ENCODE measurements around the gene KLHL42.
"Not testable (repeated sequence)": the region's sequence is repeated elsewhere in the genome, so short reads cannot be mapped to it uniquely, and the experiment has no call there.

KLHL42 gene

DNA sequence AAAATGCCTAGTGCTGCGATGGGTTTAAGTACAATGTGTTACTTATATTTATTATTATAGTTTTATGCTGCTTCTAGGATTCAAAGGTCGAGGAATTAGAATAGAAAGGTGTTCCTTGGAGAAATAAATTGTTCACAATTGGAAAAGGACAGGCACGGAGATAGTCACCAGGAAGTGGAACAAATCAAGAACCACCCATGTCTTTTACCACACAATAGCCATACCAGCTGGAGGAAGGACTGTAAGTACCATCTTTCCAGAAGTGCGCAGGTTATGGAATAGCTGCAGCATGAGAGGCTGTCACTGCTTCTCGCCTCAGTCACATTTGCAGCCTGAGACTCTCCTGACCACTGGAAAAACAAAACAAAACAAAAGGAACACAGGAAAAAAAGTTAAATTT is 40.5 kb downstream of the KLHL42 start:
- H3K27me3 Mint-ChIP-seq: peaks cover 8% of the 10 kb centered on the region
- H3K9me3 Mint-ChIP-seq (ENCODE audit: low read depth): no peaks in the 10 kb centered on the region
- peaks cover 28% of the 10 kb centered on the region for H3K4me1 Mint-ChIP-seq (ENCODE audit: low read depth)

DNA sequence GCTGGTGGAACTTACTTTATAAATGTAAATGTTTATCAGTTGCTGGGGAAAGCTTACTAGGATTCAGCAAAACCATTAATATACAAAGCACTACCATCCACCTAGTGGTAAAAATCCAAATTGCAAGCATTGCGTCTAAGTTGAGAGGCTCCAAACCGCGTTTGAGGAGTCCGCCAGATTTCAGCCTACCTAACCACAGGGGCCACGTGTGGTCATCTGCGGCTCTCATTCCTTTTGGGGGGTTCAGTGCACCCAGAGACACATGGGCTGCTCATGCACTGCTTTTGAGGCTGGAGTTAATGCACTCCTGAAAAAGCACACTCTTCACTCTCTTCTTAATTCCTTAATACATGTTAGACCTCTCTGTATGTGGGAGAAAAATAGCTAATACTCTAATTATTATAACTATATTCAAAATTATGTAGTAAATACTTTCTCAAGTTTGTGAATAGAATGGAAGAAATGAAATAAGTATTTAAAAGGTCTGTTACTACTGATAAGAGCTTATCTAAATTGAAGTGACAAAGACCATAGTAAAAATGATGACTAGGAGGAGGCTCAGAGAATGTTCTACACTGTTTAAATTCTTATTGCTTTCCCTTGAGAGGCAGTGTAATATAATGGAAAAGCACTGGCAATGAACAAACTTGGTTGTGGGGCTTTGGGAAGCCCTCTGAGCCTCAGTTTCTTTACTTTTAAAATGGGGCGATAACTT is 41.4 kb downstream of the KLHL42 start:
- peak overlapping the region; percentile 20 for H3K4me3 Mint-ChIP-seq
- H3K9me3 Mint-ChIP-seq (ENCODE audit: low read depth): no peaks in the 10 kb centered on the region
- H3K27me3 Mint-ChIP-seq: peaks cover 8% of the 10 kb centered on the region
- no peaks in the 10 kb centered on the region for H3K36me3 Mint-ChIP-seq
- peak overlapping the region; percentile 90 for H3K27ac Mint-ChIP-seq
- peaks cover 30% of the 10 kb centered on the region for H3K4me1 Mint-ChIP-seq (ENCODE audit: low read depth)

More for the DNA sequence above, 40.5 kb downstream of the KLHL42 start:
- Mint-ChIP-seq H3K4me3 (no peak overlapping the region), H3K27ac (no peak overlapping the region), H3K36me3 (no peaks in the 10 kb centered on the region)

DNA sequence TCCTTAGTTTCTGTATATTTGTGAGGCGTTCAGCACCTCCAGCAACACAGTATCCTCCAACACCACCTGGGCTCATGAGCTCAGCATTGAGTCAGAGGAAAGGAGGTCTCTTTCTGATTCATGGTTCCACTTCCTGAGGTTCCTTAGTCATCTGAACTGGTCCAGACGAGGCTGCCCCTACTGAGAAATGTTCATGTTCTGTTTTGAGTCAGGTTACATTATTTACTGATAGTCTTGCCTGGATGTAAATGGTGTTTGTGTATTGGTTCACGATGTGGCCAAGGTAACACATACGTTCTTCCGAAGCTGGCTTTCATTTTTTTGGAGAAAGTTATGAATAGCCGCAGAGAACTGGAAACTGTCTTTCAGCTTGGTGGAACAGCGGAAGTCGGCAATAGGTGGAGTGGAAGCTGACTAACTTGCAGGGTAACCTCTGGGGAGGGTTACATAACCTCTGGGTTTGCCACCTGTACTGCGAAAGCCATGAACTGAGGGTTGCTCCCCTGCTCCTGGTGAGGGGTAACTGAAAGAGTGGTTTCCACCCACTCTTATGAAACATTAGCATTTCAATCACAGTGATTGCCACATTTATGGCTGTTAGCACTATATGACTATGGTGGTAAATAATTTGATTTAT is 42.2 kb downstream of the KLHL42 start:
- H3K27me3 Mint-ChIP-seq: peaks cover 8% of the 10 kb centered on the region
- peak overlapping the region; percentile 90 for H3K27ac Mint-ChIP-seq
- H3K36me3 Mint-ChIP-seq: no peaks in the 10 kb centered on the region
- peak overlapping the region; percentile 27 for H3K4me3 Mint-ChIP-seq
- no peaks in the 10 kb centered on the region for H3K9me3 Mint-ChIP-seq (ENCODE audit: low read depth)
- peaks cover 30% of the 10 kb centered on the region for H3K4me1 Mint-ChIP-seq (ENCODE audit: low read depth)

DNA sequence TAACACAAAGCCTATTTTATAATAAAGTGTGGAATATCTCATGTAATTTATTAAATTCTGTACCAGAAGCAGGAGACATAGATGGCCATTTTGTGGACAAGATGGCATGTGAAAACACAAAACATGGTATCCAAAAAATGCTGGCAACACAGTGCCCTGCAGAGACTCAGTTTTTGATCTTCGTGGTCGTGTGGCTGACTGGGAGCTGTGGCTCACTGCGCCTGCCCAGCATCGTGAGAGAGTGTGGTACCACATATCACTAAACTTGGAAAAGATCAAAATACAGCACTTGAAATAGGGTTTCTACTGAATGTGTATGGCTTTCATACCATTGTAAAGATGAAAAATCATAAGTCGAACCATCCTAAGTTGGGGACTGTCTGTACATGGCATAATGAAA is 43.0 kb downstream of the KLHL42 start:
- Mint-ChIP-seq H3K36me3 (no peaks in the 10 kb centered on the region), H3K27ac (no peak overlapping the region), H3K27me3 (peaks cover 10% of the 10 kb centered on the region), H3K4me3 (no peak overlapping the region), H3K9me3 (ENCODE audit: low read depth) (no peaks in the 10 kb centered on the region), H3K4me1 (ENCODE audit: low read depth) (peaks cover 30% of the 10 kb centered on the region)

DNA sequence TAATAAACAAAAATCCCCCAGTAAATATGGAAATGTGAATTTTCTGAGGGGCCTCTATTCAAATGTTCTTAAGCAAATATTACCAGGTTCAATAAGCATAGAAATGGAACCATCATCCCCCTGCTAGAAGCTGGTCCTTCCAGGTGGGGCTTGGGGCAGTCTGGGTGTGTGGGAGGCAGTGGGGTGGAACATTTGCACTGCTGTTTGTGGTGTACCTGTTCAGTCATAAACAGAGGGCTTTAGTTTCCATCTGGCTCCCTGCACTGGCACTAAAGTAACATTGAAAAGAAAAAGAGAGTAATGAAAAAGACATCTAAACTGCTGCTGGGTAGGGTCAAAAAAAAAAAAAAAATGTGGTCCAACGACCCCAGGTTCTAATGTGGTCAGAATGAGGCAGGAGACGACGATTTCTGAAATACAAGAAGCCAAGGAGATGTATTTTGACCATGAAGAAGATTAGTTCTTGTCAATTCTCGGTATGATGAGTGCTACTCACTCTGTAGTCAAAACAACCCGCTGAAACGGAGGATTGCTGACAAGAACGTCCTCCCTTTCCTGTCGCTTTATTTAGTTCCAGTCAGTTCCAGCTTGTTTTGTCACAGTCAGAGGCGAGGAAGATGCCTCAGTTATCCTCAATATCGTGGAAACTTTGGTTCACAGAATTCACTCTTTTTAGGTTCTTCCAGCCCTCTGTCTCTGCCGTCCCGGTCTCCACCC is 44.3 kb downstream of the KLHL42 start:
- H3K36me3 Mint-ChIP-seq: no peaks in the 10 kb centered on the region
- no peak overlapping the region for H3K4me3 Mint-ChIP-seq
- H3K27me3 Mint-ChIP-seq: peaks cover 10% of the 10 kb centered on the region
- H3K9me3 Mint-ChIP-seq (ENCODE audit: low read depth): no peaks in the 10 kb centered on the region
- H3K27ac Mint-ChIP-seq: no peak overlapping the region
- H3K4me1 Mint-ChIP-seq (ENCODE audit: low read depth): peaks cover 30% of the 10 kb centered on the region

DNA sequence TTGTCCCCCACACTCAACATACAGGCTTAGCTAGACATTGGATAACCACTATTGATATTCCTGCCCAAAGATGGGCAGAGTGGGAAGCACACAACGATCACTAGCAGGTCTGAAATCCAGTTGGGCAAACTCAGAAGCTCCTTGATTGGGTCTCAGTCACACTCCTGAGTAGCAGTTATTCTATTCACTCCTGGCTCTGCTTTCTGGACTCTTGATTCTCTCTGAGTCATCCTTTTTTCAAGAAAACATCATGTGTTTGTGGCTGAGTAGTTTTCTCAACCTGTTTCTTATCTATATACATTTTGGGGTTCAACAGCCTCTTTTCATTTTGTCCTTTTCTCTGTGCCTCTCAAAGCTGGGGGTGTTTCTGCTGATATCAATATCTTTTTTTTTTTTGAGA is 46.0 kb downstream of the KLHL42 start:
- H3K27me3 Mint-ChIP-seq: peaks cover 10% of the 10 kb centered on the region
- H3K4me1 Mint-ChIP-seq (ENCODE audit: low read depth): peaks cover 29% of the 10 kb centered on the region
- no peaks in the 10 kb centered on the region for H3K9me3 Mint-ChIP-seq (ENCODE audit: low read depth)
- no peak overlapping the region for H3K4me3 Mint-ChIP-seq
- H3K27ac Mint-ChIP-seq: no peak overlapping the region
- no peaks in the 10 kb centered on the region for H3K36me3 Mint-ChIP-seq

DNA sequence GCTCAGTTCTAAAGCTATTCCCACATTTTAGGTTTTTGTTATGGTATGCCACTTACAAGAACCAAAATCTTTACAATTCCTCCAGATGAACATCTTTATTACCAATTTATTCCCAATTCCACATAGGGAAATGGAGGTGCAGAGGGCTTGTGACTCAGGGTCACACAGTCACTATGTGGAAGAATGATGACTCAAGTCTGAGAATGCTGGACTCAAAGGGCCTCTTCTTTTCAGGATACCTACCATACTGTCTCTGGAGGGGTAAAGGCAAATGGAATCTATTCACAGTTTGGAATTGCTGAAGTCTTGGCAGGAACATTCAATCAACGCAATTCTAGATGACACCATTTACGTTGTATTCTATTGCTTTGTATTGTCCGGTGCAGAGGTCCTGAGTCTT is 48.2 kb downstream of the KLHL42 start:
- Mint-ChIP-seq H3K4me3 (no peak overlapping the region), H3K4me1 (ENCODE audit: low read depth) (peaks cover 11% of the 10 kb centered on the region), H3K36me3 (no peaks in the 10 kb centered on the region), H3K9me3 (ENCODE audit: low read depth) (no peaks in the 10 kb centered on the region), H3K27ac (no peak overlapping the region), H3K27me3 (peaks cover 13% of the 10 kb centered on the region)

DNA sequence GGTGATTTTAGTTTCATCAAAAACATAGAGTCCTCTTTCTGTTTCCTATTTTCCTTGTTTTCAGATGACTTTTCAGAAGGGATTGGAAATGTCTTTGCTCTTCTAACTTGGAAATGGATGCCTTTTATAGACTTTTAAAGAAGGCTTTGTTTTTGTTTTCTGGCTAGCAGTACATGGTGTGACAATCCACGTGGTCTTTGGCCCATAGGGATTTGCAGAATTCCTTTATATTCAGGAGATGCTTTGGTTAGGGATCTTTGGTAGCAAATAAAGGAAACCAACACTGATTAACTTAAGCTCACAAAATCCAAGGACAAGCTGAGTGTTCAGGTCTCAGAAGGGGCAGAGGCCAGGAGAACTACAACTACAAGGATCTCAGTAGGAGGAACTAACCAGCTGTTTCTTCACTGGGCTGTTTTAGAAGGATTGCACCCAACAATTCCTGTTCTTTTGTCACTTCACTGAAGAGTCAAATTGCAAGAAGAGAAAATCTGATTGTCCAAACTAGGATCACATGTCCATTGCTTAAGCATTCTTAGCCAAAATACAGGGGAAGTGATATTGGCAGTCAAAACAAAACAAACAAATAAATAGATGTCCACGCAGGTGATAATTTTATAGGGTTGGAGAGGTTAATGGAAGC is 58.6 kb downstream of the KLHL42 start:
- Mint-ChIP-seq H3K9me3 (ENCODE audit: low read depth) (peaks cover 6% of the 10 kb centered on the region), H3K27me3 (no peaks in the 10 kb centered on the region), H3K4me1 (ENCODE audit: low read depth) (no peaks in the 10 kb centered on the region), H3K36me3 (no peaks in the 10 kb centered on the region), H3K4me3 (no peak overlapping the region), H3K27ac (no peak overlapping the region)

DNA sequence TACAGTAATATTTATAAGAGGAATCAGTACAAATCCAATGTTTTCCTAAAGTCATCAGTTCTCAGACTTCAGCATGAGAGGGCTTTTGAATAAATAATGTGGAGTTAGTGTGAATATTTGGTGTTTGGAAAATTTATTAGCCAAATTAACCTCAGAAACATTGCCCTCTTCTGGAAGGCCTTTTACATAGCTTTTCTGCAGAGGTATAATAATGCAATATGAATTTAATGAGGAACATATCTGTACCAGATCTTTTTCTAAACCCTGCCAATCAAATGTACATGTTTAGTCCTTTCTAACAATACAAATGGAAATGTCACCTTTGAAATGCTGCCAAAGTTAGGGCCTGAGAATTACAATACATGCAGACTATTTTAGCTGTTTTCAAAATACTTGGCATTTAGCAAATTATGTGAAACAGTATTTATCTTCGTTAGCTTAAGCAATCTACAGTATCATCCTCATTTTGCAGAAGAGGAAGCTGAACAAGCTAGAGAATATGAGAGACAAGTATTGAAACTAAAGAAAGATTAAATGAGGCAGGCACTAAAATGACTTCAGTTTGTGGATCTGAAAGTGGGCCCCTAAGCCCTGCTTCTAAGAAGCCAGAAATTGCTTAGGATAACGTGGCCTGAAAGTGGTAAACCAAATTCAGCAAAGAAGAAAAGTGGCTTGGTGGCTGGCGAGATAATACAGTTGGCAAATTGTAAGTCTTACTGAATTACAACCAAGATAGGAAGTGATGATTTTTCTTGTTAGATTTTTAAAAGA is 60.4 kb downstream of the KLHL42 start:
- no peaks in the 10 kb centered on the region for H3K9me3 Mint-ChIP-seq (ENCODE audit: low read depth)
- H3K36me3 Mint-ChIP-seq: no peaks in the 10 kb centered on the region
- H3K27ac Mint-ChIP-seq: no peak overlapping the region
- no peak overlapping the region for H3K4me3 Mint-ChIP-seq
- H3K4me1 Mint-ChIP-seq (ENCODE audit: low read depth): no peaks in the 10 kb centered on the region
- no peaks in the 10 kb centered on the region for H3K27me3 Mint-ChIP-seq

DNA sequence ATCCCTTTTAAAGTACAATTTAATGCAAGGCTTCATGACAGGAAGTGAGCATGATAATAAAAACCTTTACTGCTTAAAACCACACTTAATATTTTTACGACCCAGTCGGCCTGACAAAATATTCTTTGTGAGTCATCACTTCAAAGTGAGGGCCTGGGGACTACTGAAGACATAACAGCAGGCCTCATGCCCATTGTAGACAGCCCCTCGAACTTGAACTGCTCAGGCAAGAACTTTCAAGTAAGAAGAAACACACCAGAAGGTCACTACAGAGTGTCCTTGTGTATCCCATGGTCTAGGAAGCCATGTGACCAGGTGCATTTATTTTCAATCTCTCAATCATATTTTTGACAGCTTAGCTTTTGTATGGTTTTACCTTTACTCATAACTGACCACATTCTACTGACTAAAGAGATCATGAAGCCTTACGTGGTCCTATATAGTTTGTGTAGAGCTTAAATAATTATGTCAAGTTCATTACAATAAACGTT is 61.4 kb downstream of the KLHL42 start:
- Mint-ChIP-seq H3K27me3 (no peaks in the 10 kb centered on the region), H3K4me3 (no peak overlapping the region), H3K9me3 (ENCODE audit: low read depth) (no peaks in the 10 kb centered on the region), H3K36me3 (no peaks in the 10 kb centered on the region), H3K4me1 (ENCODE audit: low read depth) (no peaks in the 10 kb centered on the region), H3K27ac (no peak overlapping the region)

DNA sequence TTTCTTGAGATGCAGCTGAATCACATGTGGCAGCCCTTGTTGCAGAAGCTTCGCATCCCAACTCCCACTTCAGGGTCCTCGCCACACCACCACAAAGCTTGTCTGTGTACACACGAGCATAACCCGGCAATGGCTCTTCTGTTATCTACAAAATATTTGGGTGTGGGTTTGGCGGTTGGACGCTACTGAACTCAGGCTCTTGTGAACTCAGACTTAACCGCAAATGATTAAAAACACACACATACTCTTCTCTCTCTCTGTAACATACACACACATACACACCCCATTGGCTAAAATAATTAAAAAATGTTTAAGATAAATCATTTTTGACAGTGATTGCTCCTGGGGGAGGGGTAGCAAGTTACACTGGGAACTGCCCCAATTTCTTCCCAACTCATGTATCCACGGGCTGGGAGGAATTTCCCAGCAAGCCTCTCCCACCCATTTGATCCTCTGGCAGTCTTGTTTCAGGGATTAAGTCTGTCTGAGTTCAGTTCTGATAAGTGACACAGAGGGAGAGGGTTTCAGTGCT is 63.7 kb downstream of the KLHL42 start:
- no peaks in the 10 kb centered on the region for H3K9me3 Mint-ChIP-seq (ENCODE audit: low read depth)
- peaks cover 2% of the 10 kb centered on the region for H3K27me3 Mint-ChIP-seq
- no peaks in the 10 kb centered on the region for H3K36me3 Mint-ChIP-seq
- no peak overlapping the region for H3K27ac Mint-ChIP-seq
- no peak overlapping the region for H3K4me3 Mint-ChIP-seq
- H3K4me1 Mint-ChIP-seq (ENCODE audit: low read depth): no peaks in the 10 kb centered on the region

DNA sequence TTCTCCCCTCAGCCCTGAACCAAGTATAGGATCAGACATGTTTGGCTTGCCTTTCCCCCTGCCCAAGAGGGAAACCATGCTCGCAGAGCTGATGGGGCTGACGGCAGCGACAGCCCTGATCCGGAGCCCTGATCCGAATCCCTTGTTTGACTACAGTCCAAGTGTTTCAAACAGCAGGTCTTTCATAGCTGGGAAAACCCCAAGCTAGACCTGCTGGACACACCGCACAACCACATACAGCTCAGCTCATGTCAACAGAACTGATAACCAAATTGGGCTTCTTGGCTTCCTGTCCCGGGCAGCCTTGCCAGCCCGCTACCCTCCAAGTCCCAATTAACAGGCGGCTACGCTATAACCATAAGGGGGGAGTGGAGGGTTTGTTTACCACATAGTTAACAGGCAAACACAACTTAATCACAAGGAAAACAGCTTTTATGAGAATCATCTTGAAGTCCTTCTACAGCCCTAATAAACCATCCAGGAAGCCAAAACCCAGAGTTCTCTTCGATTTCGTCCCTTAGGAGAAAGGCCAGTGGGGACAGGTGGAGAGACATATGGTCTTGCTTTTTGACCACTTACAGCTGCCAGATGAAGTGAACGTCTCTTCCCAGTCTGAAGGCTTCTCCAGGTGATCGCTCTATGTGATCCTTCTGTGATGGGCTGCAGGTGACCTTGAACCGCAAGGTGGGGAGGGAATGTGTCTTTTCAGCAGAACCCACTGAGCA is 64.5 kb downstream of the KLHL42 start:
- Mint-ChIP-seq H3K27me3 (peaks cover 2% of the 10 kb centered on the region), H3K9me3 (ENCODE audit: low read depth) (peaks cover 6% of the 10 kb centered on the region), H3K36me3 (peaks cover 4% of the 10 kb centered on the region), H3K27ac (no peak overlapping the region), H3K4me1 (ENCODE audit: low read depth) (no peaks in the 10 kb centered on the region), H3K4me3 (no peak overlapping the region)

DNA sequence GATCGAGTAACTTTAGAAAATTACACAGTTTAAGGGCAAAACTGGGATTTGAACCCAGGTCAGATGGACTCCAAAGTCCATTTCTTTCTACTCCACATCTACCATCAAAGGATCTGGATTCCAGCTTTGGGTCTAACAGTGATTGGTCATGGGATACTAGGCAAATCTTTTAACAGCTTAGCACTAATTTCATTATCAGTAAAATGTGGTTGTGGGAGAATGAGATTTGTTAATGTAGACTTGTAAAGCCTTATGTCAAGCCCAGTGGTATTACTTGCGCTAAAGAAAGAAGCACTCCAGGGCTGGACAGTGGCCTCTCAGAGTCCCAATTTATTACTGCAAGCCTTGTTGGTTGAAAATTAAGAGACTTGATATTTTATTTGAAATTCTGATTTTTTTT is 65.2 kb downstream of the KLHL42 start:
- H3K4me3 Mint-ChIP-seq: no peak overlapping the region

DNA sequence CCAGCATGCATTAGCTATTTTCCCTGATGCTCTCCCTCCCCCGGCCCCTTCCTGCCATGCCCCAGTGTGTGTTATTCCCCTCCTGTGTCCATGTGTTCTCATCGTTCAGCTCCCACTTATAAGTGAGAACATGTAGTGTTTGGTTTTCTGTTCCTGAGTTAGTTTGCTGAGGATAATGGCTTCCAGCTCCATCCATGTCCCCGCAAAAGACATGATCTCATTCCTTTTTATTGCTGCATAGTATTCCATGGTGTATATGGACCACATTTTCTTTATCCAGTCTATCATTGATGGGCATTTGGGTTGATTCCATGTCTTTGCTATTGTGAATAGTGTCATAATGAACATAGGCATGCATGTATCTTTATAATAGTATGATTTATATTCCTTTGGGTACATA is 65.7 kb downstream of the KLHL42 start:
- not testable (repeated sequence) for H3K4me1 Mint-ChIP-seq (ENCODE audit: low read depth); H3K27me3 Mint-ChIP-seq; H3K36me3 Mint-ChIP-seq; H3K9me3 Mint-ChIP-seq (ENCODE audit: low read depth); H3K27ac Mint-ChIP-seq; H3K4me3 Mint-ChIP-seq

More for the DNA sequence above, 65.2 kb downstream of the KLHL42 start:
- Mint-ChIP-seq H3K27me3 (peaks cover 2% of the 10 kb centered on the region), H3K4me1 (ENCODE audit: low read depth) (no peaks in the 10 kb centered on the region), H3K27ac (no peak overlapping the region), H3K36me3 (peaks cover 4% of the 10 kb centered on the region), H3K9me3 (ENCODE audit: low read depth) (peaks cover 6% of the 10 kb centered on the region)

Measured in activated naive CD8-positive, alpha-beta T cell (primary cell).